Measurements from ENCODE around the gene RNF14.
"Not testable (repeated sequence)": the region's sequence is repeated elsewhere in the genome, so short reads cannot be mapped to it uniquely, and the experiment has no call there.

Gene RNF14

GRCh38 chr5:141968914-141969608 is at the start of gene RNF14:
Gene RNF14, plus strand, starts transcription at chr5:141969105. Its CDS starts 4,484 bp downstream, at chr5:141973589.
- in situ Hi-C loops (cut with MboI; ENCODE audit: low sequenced_read_pairs) = no loop called here

GRCh38 chr5:141919218-141920119 is 49.4 kb upstream of the RNF14 start:
- in situ Hi-C loops (cut with MboI; ENCODE audit: low sequenced_read_pairs) = no loop called here

GRCh38 chr5:141920771-141921170 is 48.1 kb upstream of the RNF14 start:
- in situ Hi-C loops (cut with MboI; ENCODE audit: low sequenced_read_pairs) = no loop called here

- in situ Hi-C loops (cut with MboI; ENCODE audit: low sequenced_read_pairs) = not testable (repeated sequence)
Observed at GRCh38 chr5:141922827-141923447, 46.0 kb upstream of the RNF14 start.

GRCh38 chr5:141923448-141924313 is 45.2 kb upstream of the RNF14 start, which contains the start of gene DELE1:
Gene DELE1, plus strand, starts transcription at chr5:141923871. Its CDS starts 71 bp downstream, at chr5:141923942.
- in situ Hi-C loops (cut with MboI; ENCODE audit: low sequenced_read_pairs) = no loop called here

- in situ Hi-C loops (cut with MboI; ENCODE audit: low sequenced_read_pairs) = no loop called here
Observed at GRCh38 chr5:141926434-141926833, 42.5 kb upstream of the RNF14 start.

- in situ Hi-C loops (cut with MboI; ENCODE audit: low sequenced_read_pairs) = no loop called here
Observed at GRCh38 chr5:141928051-141928450, 40.9 kb upstream of the RNF14 start.

- in situ Hi-C loops (cut with MboI; ENCODE audit: low sequenced_read_pairs) = no loop called here
Observed at GRCh38 chr5:141929398-141930058, 39.4 kb upstream of the RNF14 start.

GRCh38 chr5:141931694-141932093 is 37.2 kb upstream of the RNF14 start:
- in situ Hi-C loops (cut with MboI; ENCODE audit: low sequenced_read_pairs) = no loop called here

- in situ Hi-C loops (cut with MboI; ENCODE audit: low sequenced_read_pairs) = no loop called here
Observed at GRCh38 chr5:141933151-141933550, 35.8 kb upstream of the RNF14 start.

- in situ Hi-C loops (cut with MboI; ENCODE audit: low sequenced_read_pairs) = no loop called here
Observed at GRCh38 chr5:141934099-141934844, 34.6 kb upstream of the RNF14 start.

- in situ Hi-C loops (cut with MboI; ENCODE audit: low sequenced_read_pairs) = no loop called here
Observed at GRCh38 chr5:141935538-141935937, 33.4 kb upstream of the RNF14 start.

- in situ Hi-C loops (cut with MboI; ENCODE audit: low sequenced_read_pairs) = no loop called here
Observed at GRCh38 chr5:141940695-141941271, 28.1 kb upstream of the RNF14 start.

- in situ Hi-C loops (cut with MboI; ENCODE audit: low sequenced_read_pairs) = no loop called here
Observed at GRCh38 chr5:141941307-141941706, 27.6 kb upstream of the RNF14 start.

GRCh38 chr5:141941779-141942178 is 27.1 kb upstream of the RNF14 start:
- in situ Hi-C loops (cut with MboI; ENCODE audit: low sequenced_read_pairs) = no loop called here

- in situ Hi-C loops (cut with MboI; ENCODE audit: low sequenced_read_pairs) = no loop called here
Observed at GRCh38 chr5:141942185-141942857, 26.6 kb upstream of the RNF14 start.

GRCh38 chr5:141944076-141944475 is 24.8 kb upstream of the RNF14 start:
- in situ Hi-C loops (cut with MboI; ENCODE audit: low sequenced_read_pairs) = no loop called here

- in situ Hi-C loops (cut with MboI; ENCODE audit: low sequenced_read_pairs) = no loop called here
Observed at GRCh38 chr5:141945511-141946051, 23.3 kb upstream of the RNF14 start.
